IgD-negative memory B cell (primary cell): ENCODE measurements around the gene CCDC57. TPM values are rescaled to one million over a fixed set of nuclear protein-coding genes. Genes with fewer than 3 reads are reported as not detected.

ENCODE experiments used
- H3K27ac Mint-ChIP-seq, 3 donors: one replicate each; pipeline ENCODE4 v1.8.0; 2020 to 2022; ENCODE audit warnings: mild to moderate bottlenecking in 3 of 3, mixed read lengths in 3 of 3, moderate library complexity in 1 of 3
- H3K27me3 Mint-ChIP-seq: one replicate; pipeline ENCODE4 v1.8.0; 2021; ENCODE audit warnings: mixed read lengths
- H3K36me3 Mint-ChIP-seq: one replicate; pipeline ENCODE4 v1.8.0; 2020; ENCODE audit warnings: mild to moderate bottlenecking, mixed read lengths
- H3K4me1 Mint-ChIP-seq, 3 donors: one replicate each; pipeline ENCODE4 v1.8.0; 2020 to 2022; ENCODE audit warnings: mixed read lengths in 3 of 3, mild to moderate bottlenecking in 1 of 3
- H3K4me3 Mint-ChIP-seq, 4 donors: one replicate each; pipeline ENCODE4 v1.8.0; 2020 to 2022; ENCODE audit warnings: mild to moderate bottlenecking in 4 of 4, mixed read lengths in 4 of 4, moderate library complexity in 3 of 4
- H3K9me3 Mint-ChIP-seq, 3 donors: one replicate each; pipeline ENCODE4 v1.8.0; 2020 to 2021; ENCODE audit warnings: mixed read lengths in 3 of 3, mild to moderate bottlenecking in 1 of 3
- polyA plus RNA-seq: library from polyadenylated mRNA; unstranded; fragments of 300-500 nt; fragmentation: Illumina TruSeq; gene quantifications from one replicate; pipeline ENCODE4 v1.2.3, GENCODE V29; 2021

CCDC57 gene
- polyA plus RNA-seq, 1 donor from 2014 or later, result 34.1 TPM

- H3K27ac Mint-ChIP-seq, result no peak overlapping the region
These were observed 122.7 kb downstream of the CCDC57 start for GRCh38 chr17:82089723-82090548.

GRCh38 chr17:82088838-82089722 lies 123.6 kb downstream of the CCDC57 start:
- H3K27me3 Mint-ChIP-seq, result no peaks in the 10 kb centered on the region
- no peaks in the 10 kb centered on the region for H3K4me1 Mint-ChIP-seq
- H3K9me3 Mint-ChIP-seq, result no peaks in the 10 kb centered on the region
- H3K4me3 Mint-ChIP-seq, result no peak overlapping the region
- no peak overlapping the region for H3K27ac Mint-ChIP-seq
- no peaks in the 10 kb centered on the region for H3K36me3 Mint-ChIP-seq

More at GRCh38 chr17:82089723-82090548, 122.7 kb downstream of the CCDC57 start:
- Mint-ChIP-seq H3K4me1 (no peaks in the 10 kb centered on the region), H3K36me3 (no peaks in the 10 kb centered on the region), H3K9me3 (no peaks in the 10 kb centered on the region), H3K27me3 (no peaks in the 10 kb centered on the region), H3K4me3 (no peak overlapping the region)

DNA sequence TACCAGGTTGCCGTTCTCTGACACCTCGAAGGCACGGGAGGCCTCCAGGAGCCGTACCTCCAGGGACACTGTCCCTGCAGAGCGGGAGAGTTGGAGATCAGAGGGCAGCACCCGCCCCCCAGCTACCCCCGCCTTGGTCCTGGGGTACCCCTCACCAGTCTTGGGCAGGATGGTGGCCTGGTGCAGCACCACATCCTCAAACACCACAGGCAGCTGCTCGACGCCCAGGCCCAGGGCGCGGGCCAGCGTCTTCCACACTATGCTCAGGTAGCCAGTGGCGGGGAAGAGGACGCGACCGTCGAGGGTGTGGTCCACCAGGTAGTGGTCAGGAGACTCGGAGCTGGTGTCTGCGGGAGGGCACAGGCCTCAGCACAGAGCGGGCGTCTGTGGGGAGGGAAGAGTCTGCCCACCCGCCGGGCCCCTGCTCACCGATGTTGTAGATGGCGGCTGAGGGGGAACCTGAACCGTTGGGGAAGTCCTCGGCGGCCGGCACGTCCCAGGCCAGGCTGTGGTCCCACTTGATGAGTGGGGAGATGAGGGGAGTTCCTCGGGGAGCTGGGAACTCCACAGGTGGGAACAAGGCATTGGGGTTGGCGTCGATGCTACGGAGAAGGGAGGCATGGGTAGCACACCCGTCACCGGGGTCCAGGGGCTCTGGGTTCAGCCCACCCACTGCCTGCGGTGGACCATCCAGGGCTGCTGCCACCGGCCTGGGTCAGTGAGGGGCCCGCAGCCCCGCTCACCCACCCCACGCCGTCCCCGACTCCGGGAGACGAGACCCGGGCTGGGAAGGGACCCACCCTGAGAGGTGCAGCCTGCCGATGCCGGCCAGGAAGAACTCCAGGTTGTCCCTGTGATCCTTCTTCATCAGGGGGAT lies 124.4 kb downstream of the CCDC57 start:
- Mint-ChIP-seq H3K9me3 (no peaks in the 10 kb centered on the region), H3K27ac (no peak overlapping the region), H3K4me1 (no peaks in the 10 kb centered on the region), H3K36me3 (no peaks in the 10 kb centered on the region), H3K4me3 (no peak overlapping the region), H3K27me3 (no peaks in the 10 kb centered on the region)

DNA sequence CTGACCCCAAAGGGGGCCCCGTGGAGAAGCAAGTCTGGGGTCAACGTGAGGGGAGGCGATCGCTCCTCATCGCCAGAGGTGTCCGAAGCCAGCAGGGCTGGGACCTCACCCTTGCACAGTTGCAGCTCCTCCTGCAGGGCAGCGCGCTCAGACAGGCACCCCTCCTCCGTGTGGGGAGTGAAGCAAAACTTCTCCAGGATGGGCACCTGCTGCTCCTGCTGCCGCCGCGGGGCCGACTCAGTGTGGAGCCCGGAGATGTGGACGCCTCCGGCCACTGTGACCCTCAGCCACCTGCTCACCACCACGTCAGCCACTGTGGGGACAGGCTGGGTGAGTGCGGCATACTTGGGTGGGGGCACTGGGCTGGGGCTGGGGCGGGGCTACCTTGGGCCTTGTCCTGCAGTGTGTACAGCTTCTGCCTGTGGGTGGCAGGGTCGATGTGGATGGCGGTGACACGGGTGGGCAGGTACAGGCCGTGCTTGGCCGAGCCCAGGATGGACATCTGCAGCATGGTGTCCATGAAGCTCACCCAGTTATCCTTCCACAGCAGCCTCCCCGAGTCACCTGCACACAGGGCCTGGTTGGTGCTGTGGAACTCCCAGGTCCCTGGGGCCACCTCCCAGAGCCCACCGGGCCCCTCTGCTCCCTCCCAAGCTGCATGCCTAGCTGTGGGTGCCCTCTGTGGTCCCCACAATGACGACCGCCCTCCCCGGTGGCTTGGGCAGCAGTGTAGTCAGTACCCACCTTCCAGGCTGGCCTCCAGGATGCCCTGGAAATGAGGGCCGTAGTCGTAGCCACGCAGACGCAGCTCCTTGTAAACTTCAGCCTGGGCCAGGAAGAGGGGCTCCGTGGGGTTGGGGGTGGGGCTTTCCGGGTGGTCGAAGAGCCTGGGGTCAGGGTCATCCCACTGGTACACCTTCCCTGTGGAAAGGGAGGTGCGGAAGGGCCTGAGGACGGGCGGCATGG lies 125.4 kb downstream of the CCDC57 start:
- H3K9me3 Mint-ChIP-seq, result no peaks in the 10 kb centered on the region
- H3K27me3 Mint-ChIP-seq, result no peaks in the 10 kb centered on the region
- no peak overlapping the region for H3K27ac Mint-ChIP-seq
- no peaks in the 10 kb centered on the region for H3K4me1 Mint-ChIP-seq
- H3K36me3 Mint-ChIP-seq, result no peaks in the 10 kb centered on the region
- H3K4me3 Mint-ChIP-seq, result no peak overlapping the region

- no peak overlapping the region for H3K27ac Mint-ChIP-seq
- no peaks in the 10 kb centered on the region for H3K36me3 Mint-ChIP-seq
- no peaks in the 10 kb centered on the region for H3K4me1 Mint-ChIP-seq
- H3K9me3 Mint-ChIP-seq, result no peaks in the 10 kb centered on the region
- no peaks in the 10 kb centered on the region for H3K27me3 Mint-ChIP-seq
- no peak overlapping the region for H3K4me3 Mint-ChIP-seq
These were observed 126.5 kb downstream of the CCDC57 start for GRCh38 chr17:82085931-82086764.

DNA sequence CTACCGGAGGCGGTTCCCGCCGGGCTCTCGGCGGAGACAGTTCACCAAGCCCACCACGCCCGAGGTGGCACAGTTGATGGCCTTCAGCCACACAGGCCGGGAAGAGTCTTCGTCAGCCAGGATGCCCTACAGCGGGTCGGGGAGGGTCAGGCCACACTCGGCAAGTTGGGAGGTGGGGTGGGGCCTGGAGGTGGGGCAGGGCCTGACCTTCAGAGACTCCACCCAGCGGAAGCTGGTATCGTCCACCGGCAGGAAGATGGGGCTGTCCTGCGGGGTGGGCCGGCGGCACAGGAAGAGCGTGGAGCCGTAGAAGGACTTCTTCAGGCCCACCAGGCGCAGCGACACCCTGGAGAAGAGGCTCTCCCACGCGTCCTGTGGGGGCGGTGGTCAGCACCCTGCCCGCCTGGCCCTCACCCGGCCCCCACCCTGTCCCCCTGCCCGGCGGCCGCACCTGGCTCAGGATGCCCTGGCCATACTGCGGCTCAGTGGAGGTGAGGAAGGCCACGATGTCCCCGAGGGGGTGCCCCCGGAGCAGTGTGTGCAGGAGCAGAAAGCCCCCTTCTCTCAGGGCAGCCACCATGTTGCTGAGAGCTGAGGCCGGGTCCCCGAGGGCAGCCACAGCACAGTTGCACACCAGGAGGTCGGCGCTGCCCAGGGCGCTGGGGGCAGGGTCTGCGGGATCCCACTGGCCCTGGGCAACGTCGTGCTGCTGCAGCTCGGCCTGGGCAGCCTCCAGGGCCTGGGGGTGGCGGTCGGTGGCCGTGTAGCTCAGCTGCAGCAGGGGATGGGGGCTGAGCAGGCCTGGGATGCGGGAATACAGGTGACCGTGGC lies 127.4 kb downstream of the CCDC57 start:
- Mint-ChIP-seq H3K27me3 (no peaks in the 10 kb centered on the region), H3K4me1 (no peaks in the 10 kb centered on the region), H3K4me3 (no peak overlapping the region), H3K9me3 (no peaks in the 10 kb centered on the region), H3K36me3 (no peaks in the 10 kb centered on the region), H3K27ac (no peak overlapping the region)

DNA sequence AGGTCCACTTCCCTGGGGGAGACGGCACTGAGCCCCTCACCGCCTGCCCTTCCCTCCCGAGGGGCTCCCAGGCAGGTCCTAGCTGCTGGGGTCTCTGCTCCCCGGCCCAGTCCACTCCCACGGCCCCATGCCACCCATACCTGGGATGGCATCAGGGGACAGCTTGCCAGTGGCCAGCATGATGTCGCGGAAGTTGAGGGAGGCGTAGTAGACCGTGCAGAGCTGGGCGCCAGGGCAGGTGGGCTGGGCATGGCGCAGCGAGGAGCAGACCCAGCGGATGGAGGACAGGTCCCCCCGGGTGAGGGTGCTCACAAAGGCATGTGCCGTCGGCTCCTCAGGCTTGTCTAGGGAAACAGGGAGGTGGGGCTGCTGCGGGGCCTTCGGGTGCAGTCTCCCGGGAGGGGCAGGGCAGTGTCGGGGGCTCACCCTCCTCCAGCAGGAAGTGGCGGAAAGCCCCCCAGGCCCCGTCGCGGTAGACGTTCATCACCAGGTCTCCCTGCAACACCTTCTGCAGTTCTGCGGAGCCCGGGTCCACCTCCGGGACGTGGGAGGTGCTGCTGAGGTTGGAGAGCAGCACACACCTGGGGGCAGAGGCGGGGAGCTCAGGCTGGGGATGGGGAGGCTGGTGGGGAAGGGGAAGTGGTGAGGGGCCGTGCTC lies 128.1 kb downstream of the CCDC57 start:
- Mint-ChIP-seq H3K4me1 (no peaks in the 10 kb centered on the region), H3K36me3 (no peaks in the 10 kb centered on the region), H3K9me3 (no peaks in the 10 kb centered on the region), H3K27me3 (no peaks in the 10 kb centered on the region), H3K27ac (no peak overlapping the region), H3K4me3 (no peak overlapping the region)

- Mint-ChIP-seq H3K27me3 (no peaks in the 10 kb centered on the region), H3K4me3 (no peak overlapping the region), H3K4me1 (no peaks in the 10 kb centered on the region), H3K36me3 (no peaks in the 10 kb centered on the region), H3K9me3 (no peaks in the 10 kb centered on the region), H3K27ac (no peak overlapping the region)
These were observed 128.9 kb downstream of the CCDC57 start for GRCh38 chr17:82083533-82084359.

GRCh38 chr17:82083009-82083408 lies 129.6 kb downstream of the CCDC57 start:
- no peak overlapping the region for H3K27ac Mint-ChIP-seq

DNA sequence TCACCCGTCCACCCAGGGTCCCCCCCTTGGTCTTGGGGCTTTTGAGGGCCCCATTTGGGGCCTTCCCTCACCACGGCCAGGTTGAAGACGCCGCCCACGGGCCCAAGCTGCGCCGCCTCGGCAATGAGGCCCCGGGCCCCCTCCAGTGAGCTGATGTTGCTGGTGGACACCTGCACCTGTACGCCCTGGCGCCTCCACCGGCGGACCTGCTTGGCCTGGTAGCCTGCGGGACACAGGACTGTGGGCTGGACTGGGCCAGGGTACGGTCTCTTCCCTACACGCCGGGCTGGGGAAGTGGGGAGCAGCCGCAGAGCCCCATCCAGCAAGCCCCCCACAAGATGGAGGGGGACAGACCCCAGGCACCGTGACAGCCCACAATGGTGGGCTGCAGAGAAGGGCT lies 130.2 kb downstream of the CCDC57 start:
- Mint-ChIP-seq H3K4me1 (no peaks in the 10 kb centered on the region), H3K27ac (no peak overlapping the region), H3K36me3 (no peaks in the 10 kb centered on the region), H3K27me3 (no peaks in the 10 kb centered on the region), H3K9me3 (no peaks in the 10 kb centered on the region), H3K4me3 (no peak overlapping the region)

More at GRCh38 chr17:82083009-82083408, 129.6 kb downstream of the CCDC57 start:
- Mint-ChIP-seq H3K36me3 (no peaks in the 10 kb centered on the region), H3K9me3 (no peaks in the 10 kb centered on the region), H3K4me1 (no peaks in the 10 kb centered on the region), H3K27me3 (no peaks in the 10 kb centered on the region), H3K4me3 (no peak overlapping the region)

DNA sequence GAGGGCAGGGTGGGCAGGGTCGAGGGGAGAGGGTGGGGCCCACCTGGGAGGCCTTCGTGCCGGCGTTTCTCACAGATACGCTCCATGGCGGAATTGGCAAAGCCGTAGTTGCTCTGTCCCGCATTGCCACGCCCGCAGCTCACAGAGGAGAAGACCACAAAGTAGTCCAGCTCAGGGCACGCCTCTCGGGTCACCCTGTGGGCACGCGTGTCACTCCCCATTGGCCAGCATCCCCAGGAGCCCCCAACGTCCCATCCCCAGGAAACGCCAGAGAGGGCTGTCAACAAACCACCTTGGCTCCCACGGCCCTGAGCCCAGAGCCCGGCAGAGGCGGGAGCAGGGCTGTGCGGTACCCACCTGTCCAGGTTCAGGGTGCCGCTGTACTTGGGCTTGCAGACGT lies 130.7 kb downstream of the CCDC57 start:
- H3K4me3 Mint-ChIP-seq, result no peak overlapping the region
- no peaks in the 10 kb centered on the region for H3K4me1 Mint-ChIP-seq
- no peaks in the 10 kb centered on the region for H3K27me3 Mint-ChIP-seq
- no peak overlapping the region for H3K27ac Mint-ChIP-seq
- no peaks in the 10 kb centered on the region for H3K9me3 Mint-ChIP-seq
- H3K36me3 Mint-ChIP-seq, result no peaks in the 10 kb centered on the region
